ENCODE measurements around the gene ZDHHC1. TPM values are rescaled to one million over a fixed set of nuclear protein-coding genes. Genes with fewer than 3 reads are reported as not detected.

The ZDHHC1 gene
- total RNA-seq, 1 donor from 2014 or later = 4.6 TPM

GRCh38 chr16:67459066-67459860 lies 43.0 kb upstream of the ZDHHC1 start:
- DNase-seq = no peak
- no peak overlapping the region for H3K27ac Mint-ChIP-seq (ENCODE audit: unreplicated experiment)
- no peak for TF ChIP-seq CTCF (IDR thresholded peaks at IDR 0.05; ENCODE audit: partially characterized antibody, unreplicated experiment)
- H3K27me3 Mint-ChIP-seq (ENCODE audit: unreplicated experiment) = peaks cover 3% of the 10 kb centered on the region
- H3K36me3 Mint-ChIP-seq (ENCODE audit: unreplicated experiment) = no peaks in the 10 kb centered on the region
- H3K4me1 Mint-ChIP-seq (ENCODE audit: low read depth, unreplicated experiment) = peaks cover 34% of the 10 kb centered on the region
- H3K4me3 Mint-ChIP-seq (ENCODE audit: unreplicated experiment) = no peak overlapping the region
- H3K9me3 Mint-ChIP-seq (ENCODE audit: unreplicated experiment) = peaks cover 5% of the 10 kb centered on the region

- Mint-ChIP-seq H3K36me3 (ENCODE audit: unreplicated experiment) (no peaks in the 10 kb centered on the region), H3K9me3 (ENCODE audit: unreplicated experiment) (peaks cover 5% of the 10 kb centered on the region)
These were observed 41.9 kb upstream of the ZDHHC1 start for GRCh38 chr16:67458121-67458641.

GRCh38 chr16:67457611-67458010 lies 41.3 kb upstream of the ZDHHC1 start:
- no peaks in the 10 kb centered on the region for H3K36me3 Mint-ChIP-seq (ENCODE audit: unreplicated experiment)
- peaks cover 5% of the 10 kb centered on the region for H3K9me3 Mint-ChIP-seq (ENCODE audit: unreplicated experiment)
- H3K27ac Mint-ChIP-seq (ENCODE audit: unreplicated experiment) = no peak overlapping the region
- no peak for TF ChIP-seq CTCF (IDR thresholded peaks at IDR 0.05; ENCODE audit: partially characterized antibody, unreplicated experiment)
- peaks cover 32% of the 10 kb centered on the region for H3K4me1 Mint-ChIP-seq (ENCODE audit: low read depth, unreplicated experiment)
- no peak overlapping the region for H3K4me3 Mint-ChIP-seq (ENCODE audit: unreplicated experiment)
- peak; percentile 32 for DNase-seq
- H3K27me3 Mint-ChIP-seq (ENCODE audit: unreplicated experiment) = peaks cover 3% of the 10 kb centered on the region

More at GRCh38 chr16:67458121-67458641, 41.9 kb upstream of the ZDHHC1 start:
- H3K27me3 Mint-ChIP-seq (ENCODE audit: unreplicated experiment) = peaks cover 3% of the 10 kb centered on the region
- no peak overlapping the region for H3K4me3 Mint-ChIP-seq (ENCODE audit: unreplicated experiment)
- H3K27ac Mint-ChIP-seq (ENCODE audit: unreplicated experiment) = no peak overlapping the region
- DNase-seq = no peak
- TF ChIP-seq CTCF (IDR thresholded peaks at IDR 0.05; ENCODE audit: partially characterized antibody, unreplicated experiment) = no peak
- H3K4me1 Mint-ChIP-seq (ENCODE audit: low read depth, unreplicated experiment) = peaks cover 32% of the 10 kb centered on the region

GRCh38 chr16:67456391-67457081 lies 40.3 kb upstream of the ZDHHC1 start:
- peaks cover 3% of the 10 kb centered on the region for H3K9me3 Mint-ChIP-seq (ENCODE audit: unreplicated experiment)
- peak; percentile 45 for DNase-seq
- peaks cover 3% of the 10 kb centered on the region for H3K27me3 Mint-ChIP-seq (ENCODE audit: unreplicated experiment)
- peaks cover 31% of the 10 kb centered on the region for H3K4me1 Mint-ChIP-seq (ENCODE audit: low read depth, unreplicated experiment)
- peak; percentile 34 for TF ChIP-seq CTCF (IDR thresholded peaks at IDR 0.05; ENCODE audit: partially characterized antibody, unreplicated experiment)
- H3K4me3 Mint-ChIP-seq (ENCODE audit: unreplicated experiment) = no peak overlapping the region
- no peaks in the 10 kb centered on the region for H3K36me3 Mint-ChIP-seq (ENCODE audit: unreplicated experiment)
- H3K27ac Mint-ChIP-seq (ENCODE audit: unreplicated experiment) = peak overlapping the region; percentile 38
